Measurements from ENCODE around the gene FAM3C.

FAM3C gene

DNA sequence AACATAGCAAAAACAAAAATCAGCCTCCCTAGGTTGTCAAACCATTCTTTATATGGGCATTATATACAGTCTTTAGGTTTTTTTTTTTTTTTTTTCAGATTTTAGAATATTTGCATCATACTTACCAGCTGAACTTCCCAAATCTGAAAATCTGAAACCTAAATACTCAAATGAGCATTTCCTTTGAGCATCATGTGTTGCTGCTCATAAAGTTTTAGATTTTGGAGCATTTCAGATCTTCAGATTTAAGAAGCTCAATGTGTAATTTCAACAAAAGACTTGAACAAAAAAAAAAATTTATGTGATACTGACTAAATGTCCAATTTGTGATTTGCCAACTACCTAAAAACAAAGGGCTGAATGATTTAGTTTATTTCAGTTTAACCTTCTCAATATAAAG, 13.6 kb downstream of the FAM3C start:
- DNase-seq (ENCODE audit: low read depth in 4 of 4, low spot score in 1 of 4): no peak

- no peak for DNase-seq (ENCODE audit: low read depth in 4 of 4, low spot score in 1 of 4)
Measured at GRCh38 chr7:121379930-121380329, 16.2 kb downstream of the FAM3C start.

DNA sequence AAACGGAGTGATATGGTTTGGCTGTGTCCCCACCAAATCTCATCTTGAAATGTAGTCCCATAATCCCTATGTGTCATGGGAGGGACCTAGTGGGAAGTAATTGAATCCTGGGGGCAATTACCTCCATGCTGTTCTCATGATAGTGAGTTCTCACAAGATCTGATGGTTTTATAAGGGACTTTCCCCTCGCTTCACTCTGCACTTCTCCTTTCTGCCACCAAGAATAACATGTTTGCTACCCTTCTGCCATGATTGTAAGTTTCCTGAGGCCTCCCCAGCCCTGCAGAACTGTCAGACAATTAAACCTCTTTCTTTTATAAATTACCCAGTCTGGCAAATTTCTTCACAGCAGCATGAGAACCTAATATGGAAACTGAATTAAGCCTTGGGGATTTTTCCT, 19.1 kb downstream of the FAM3C start:
- DNase-seq (ENCODE audit: low read depth in 4 of 4, low spot score in 1 of 4): no peak

GRCh38 chr7:121373177-121373576, 22.9 kb downstream of the FAM3C start:
- no peak for DNase-seq (ENCODE audit: low read depth in 4 of 4, low spot score in 1 of 4)

GRCh38 chr7:121372376-121373010, 23.6 kb downstream of the FAM3C start:
- no peak for DNase-seq (ENCODE audit: low read depth in 4 of 4, low spot score in 1 of 4)

DNA sequence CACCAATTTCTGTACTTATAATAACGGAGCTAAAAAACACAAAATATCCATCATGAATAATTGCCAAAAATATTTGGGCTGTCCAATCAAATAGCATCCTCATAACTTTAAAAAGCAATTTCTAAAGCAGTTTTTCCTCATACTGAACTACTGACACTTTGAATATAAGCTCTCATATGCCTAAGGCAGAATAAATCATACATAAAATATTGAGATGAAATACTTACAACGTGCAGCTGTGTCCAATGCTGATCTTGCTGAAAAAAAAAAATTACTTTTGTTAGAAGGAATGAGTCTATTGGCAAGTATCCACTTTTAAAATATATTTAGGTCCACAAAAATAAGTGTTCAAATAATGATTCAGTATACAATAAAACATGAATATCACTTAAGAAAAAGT, 24.2 kb downstream of the FAM3C start:
- no peak for DNase-seq (ENCODE audit: low read depth in 4 of 4, low spot score in 1 of 4)

GRCh38 chr7:121371367-121371766, 24.7 kb downstream of the FAM3C start:
- DNase-seq (ENCODE audit: low read depth in 4 of 4, low spot score in 1 of 4): no peak

GRCh38 chr7:121369462-121369861, 26.6 kb downstream of the FAM3C start:
- DNase-seq (ENCODE audit: low read depth in 4 of 4, low spot score in 1 of 4): no peak

- peak in 2 of 4 experiments; percentile 4 to 9 for DNase-seq (ENCODE audit: low read depth in 4 of 4, low spot score in 1 of 4)
Measured at GRCh38 chr7:121366852-121367431, 29.2 kb downstream of the FAM3C start.

- no peak for DNase-seq (ENCODE audit: low read depth in 4 of 4, low spot score in 1 of 4)
Measured at GRCh38 chr7:121360564-121360963, 35.5 kb downstream of the FAM3C start.

GRCh38 chr7:121355574-121355973, 40.5 kb downstream of the FAM3C start:
- DNase-seq (ENCODE audit: low read depth in 4 of 4, low spot score in 1 of 4): no peak

- no peak for DNase-seq (ENCODE audit: low read depth in 4 of 4, low spot score in 1 of 4)
Measured at GRCh38 chr7:121352323-121352722, 43.8 kb downstream of the FAM3C start.

GRCh38 chr7:121351682-121352081, 44.4 kb downstream of the FAM3C start:
- DNase-seq (ENCODE audit: low read depth in 4 of 4, low spot score in 1 of 4): no peak

GRCh38 chr7:121344497-121344896, 51.6 kb downstream of the FAM3C start:
- no peak for DNase-seq (ENCODE audit: low read depth in 4 of 4, low spot score in 1 of 4)

DNA sequence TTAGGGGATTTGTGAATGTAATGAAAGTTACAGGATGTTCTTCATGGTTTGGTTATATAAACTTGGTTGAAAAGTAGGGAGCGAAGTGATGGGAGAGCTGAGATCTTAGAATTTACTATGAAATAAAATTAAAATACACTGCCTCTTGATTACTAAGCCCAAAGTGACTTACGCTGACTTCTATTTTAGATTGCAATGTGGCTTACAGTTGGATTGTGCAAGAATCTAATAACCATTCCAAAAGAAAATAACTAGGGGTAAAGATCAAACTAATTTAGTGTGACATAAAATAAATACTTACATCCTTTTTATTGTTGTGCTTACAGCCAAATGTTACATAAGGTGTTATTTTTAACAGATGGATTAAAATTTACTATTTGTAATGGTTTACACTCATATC, 52.0 kb downstream of the FAM3C start:
- DNase-seq (ENCODE audit: low read depth in 4 of 4, low spot score in 1 of 4): no peak

GRCh38 chr7:121343302-121343701, 52.8 kb downstream of the FAM3C start:
- DNase-seq (ENCODE audit: low read depth in 4 of 4, low spot score in 1 of 4): no peak

DNA sequence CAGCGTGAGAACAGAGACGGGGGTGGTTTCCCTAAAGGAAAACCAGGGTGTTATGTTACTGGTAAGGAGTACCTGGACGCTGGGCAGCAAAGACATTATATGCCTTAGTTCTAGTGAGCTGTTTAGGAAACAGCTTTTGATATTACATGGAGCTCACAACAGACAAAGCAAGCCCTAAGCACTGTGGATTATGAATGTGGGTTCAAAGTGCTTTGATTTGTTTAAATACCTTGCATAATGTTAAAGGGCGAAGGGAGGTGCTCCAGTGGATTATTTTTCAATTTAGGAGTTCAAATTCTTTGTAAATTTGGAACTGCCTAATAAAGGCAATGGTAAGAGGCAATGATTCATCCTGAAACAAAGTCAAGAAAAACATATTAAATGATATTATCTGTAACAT, 53.5 kb downstream of the FAM3C start:
- DNase-seq (ENCODE audit: low read depth in 4 of 4, low spot score in 1 of 4): no peak

DNA sequence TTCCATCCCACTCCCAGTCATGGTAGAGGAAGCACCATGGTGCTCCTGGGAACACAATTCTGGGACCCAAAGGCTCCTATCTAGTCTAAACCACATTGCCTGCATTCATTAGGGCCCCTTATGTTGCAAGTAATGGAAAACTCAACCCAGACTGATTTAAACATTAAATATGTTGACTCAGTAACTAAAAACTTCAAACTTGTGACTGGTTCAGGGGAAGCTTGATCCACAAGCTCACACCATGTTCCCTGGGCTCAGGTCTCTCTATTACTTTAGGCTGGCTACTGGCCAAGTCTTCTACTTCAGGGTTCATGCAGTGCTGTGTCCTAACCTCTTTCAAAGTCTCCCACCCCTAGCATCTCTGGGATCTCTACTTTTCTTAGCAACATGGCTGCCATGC, 54.2 kb downstream of the FAM3C start:
- no peak for DNase-seq (ENCODE audit: low read depth in 4 of 4, low spot score in 1 of 4)

- DNase-seq (ENCODE audit: low read depth in 4 of 4, low spot score in 1 of 4): no peak
Measured at GRCh38 chr7:121339082-121339481, 57.0 kb downstream of the FAM3C start.

- no peak for DNase-seq (ENCODE audit: low read depth in 4 of 4, low spot score in 1 of 4)
Measured at GRCh38 chr7:121337398-121337797, 58.7 kb downstream of the FAM3C start.

GRCh38 chr7:121336579-121336978, 59.5 kb downstream of the FAM3C start:
- DNase-seq (ENCODE audit: low read depth in 4 of 4, low spot score in 1 of 4): no peak

GRCh38 chr7:121334875-121335648, 61.0 kb downstream of the FAM3C start:
- DNase-seq (ENCODE audit: low read depth in 4 of 4, low spot score in 1 of 4): no peak
